Neuron (in vitro differentiated cells): ENCODE results near the gene ATOSA.
A peak's percentile ranks its signal among the peaks of the same experiment; 100 is the strongest.

ENCODE experiments used
- H2AFZ ChIP-seq: one replicate; pipeline ENCODE4 v1.6.1; 2013; ENCODE audit warnings: low read depth, mild to moderate bottlenecking, inconsistent platforms, low read length, moderate library complexity
- H3K27me3 ChIP-seq: one replicate; pipeline ENCODE4 v1.6.1; 2013; ENCODE audit warnings: low read length; ENCODE audit not compliant: insufficient read depth
- H3K36me3 ChIP-seq: one replicate; pipeline ENCODE4 v1.6.1; 2013; ENCODE audit warnings: low read length; ENCODE audit not compliant: insufficient read depth
- H3K4me1 ChIP-seq: one replicate; pipeline ENCODE4 v1.6.1; 2013; ENCODE audit warnings: low read length; ENCODE audit not compliant: insufficient read depth
- H3K4me3 ChIP-seq: 2 replicates; pipeline ENCODE4 v1.5.1; 2013; ENCODE audit warnings: mild to moderate bottlenecking, low read length, moderate library complexity
- H3K9me3 ChIP-seq: one replicate; pipeline ENCODE4 v1.6.1; 2013; ENCODE audit warnings: low read length

Gene ATOSA

DNA sequence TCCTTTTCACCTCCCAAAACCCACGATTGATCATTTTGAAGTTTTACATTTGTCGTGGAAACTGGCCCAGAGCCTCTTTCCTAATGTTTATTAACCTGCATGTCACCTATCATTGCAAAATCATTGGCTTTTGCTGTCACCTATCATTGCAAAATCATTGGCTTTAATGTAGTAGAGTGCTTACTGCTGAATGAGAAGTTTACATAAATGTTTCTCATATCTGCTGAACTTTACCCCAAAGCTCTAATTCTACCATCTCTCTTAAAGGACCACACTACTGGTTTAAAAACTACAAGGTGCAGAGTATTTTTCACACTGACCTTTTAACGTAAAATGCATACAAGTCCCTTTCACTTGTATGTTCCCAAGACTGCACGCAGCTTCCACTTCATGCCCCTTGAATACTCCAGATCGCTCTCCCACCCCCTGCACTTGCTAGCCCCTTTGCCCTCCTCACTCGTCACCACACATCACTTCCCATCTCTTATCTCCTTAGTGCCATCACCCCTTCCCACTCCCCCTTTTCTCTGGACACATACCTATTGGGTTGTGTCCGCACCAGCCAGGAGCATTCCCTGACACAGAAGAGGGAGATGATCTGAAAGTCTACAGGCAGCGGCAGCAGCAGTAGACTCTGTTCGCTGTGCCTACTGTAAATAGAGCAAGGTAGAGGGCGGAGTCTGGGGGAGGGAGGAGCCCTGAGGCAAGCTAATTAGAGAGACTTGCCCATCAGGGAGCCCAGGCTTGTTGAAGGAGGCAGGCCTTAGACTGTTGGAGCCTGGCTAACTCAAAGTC is 30.2 kb upstream of the ATOSA start:
- Histone ChIP-seq H3K27me3 (no peaks in the 10 kb centered on the region), H3K36me3 (no peaks in the 10 kb centered on the region), H3K4me3 (no peak overlapping the region), H2AFZ (no peak overlapping the region), H3K9me3 (no peaks in the 10 kb centered on the region), H3K4me1 (peaks cover 9% of the 10 kb centered on the region)

DNA sequence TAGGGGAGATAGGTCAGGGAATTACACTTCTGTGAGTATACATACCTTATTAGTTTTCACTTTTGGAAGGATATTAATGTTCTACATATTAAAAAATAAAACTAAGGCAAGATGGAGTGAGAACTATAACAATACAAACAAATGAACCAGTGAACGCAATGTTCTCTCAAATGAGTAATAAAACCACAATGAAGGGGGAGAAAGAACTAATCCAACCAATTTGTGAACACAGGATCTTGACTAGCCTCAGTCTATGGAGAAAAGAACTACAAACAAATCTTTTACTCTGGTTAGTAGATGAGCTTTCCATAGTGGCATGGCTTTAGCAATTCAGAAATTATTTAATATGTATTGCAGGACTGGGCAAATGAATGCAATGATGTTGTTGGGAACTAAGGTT is 26.9 kb upstream of the ATOSA start:
- Histone ChIP-seq H3K4me3 (no peak overlapping the region), H3K36me3 (no peaks in the 10 kb centered on the region), H3K9me3 (no peaks in the 10 kb centered on the region), H2AFZ (no peak overlapping the region), H3K27me3 (no peaks in the 10 kb centered on the region), H3K4me1 (peaks cover 2% of the 10 kb centered on the region)

DNA sequence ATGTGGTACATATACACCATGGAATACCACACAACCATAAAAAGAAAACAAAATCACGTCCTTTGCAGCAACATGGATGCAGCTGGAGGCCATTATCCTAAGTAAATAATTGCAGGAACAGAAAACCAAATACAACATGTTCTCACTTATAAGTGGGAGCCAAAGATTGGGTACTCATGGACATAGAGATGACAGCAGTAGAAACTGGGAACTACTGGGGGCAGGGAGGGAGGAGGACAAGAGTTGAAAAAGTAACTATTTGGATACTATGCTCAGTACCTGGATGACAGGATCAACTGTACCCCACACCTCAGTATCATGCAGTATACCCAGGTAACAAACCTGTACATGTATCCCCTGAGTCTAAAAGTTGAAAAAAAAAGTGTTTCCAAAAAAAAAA is 23.2 kb upstream of the ATOSA start:
- Histone ChIP-seq H3K36me3 (no peaks in the 10 kb centered on the region), H3K27me3 (no peaks in the 10 kb centered on the region), H3K9me3 (no peaks in the 10 kb centered on the region), H2AFZ (no peak overlapping the region), H3K4me1 (no peaks in the 10 kb centered on the region), H3K4me3 (no peak overlapping the region)

DNA sequence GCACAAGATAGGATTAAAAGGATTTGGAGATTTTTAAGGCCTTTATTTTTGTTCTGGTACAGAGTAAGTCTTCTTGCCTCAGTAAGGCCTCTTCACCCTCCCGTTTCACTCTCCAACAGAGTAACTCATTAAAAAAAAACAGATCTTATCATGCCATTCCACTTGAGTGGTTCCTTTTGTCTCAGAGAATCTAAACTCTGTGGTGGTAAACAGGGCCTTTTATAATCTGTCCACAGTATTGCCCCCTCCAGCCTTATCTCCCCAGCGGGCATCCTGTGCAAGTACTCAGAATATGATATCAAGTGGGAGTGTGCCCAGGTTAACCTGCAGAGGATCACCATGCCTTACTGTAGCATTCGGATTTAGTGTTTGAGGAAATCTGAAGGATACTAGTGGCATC is 20.3 kb upstream of the ATOSA start:
- Histone ChIP-seq H2AFZ (no peak overlapping the region), H3K27me3 (no peaks in the 10 kb centered on the region), H3K9me3 (no peaks in the 10 kb centered on the region), H3K4me3 (no peak overlapping the region), H3K4me1 (no peaks in the 10 kb centered on the region), H3K36me3 (no peaks in the 10 kb centered on the region)

DNA sequence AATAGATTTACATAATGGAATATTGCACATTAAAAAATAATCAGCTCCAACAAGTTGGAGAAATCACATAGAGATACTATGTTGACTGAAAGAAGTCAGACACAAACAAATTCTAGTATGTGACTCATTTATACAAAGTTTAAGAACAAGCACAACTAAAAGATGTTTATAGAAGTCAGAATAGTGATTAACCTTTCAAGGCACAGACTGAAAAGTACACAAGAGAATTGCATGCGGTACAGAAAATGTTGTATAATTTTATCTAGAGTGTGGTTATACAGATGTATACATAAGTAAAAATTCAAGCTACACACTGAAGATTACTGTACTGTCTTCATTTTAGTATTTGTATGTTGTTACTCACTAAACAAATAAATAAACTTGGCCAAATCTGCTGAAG is 19.3 kb upstream of the ATOSA start:
- H2AFZ ChIP-seq: no peak overlapping the region
- no peaks in the 10 kb centered on the region for H3K36me3 ChIP-seq
- H3K27me3 ChIP-seq: no peaks in the 10 kb centered on the region
- H3K4me1 ChIP-seq: no peaks in the 10 kb centered on the region
- H3K9me3 ChIP-seq: no peaks in the 10 kb centered on the region
- no peak overlapping the region for H3K4me3 ChIP-seq

DNA sequence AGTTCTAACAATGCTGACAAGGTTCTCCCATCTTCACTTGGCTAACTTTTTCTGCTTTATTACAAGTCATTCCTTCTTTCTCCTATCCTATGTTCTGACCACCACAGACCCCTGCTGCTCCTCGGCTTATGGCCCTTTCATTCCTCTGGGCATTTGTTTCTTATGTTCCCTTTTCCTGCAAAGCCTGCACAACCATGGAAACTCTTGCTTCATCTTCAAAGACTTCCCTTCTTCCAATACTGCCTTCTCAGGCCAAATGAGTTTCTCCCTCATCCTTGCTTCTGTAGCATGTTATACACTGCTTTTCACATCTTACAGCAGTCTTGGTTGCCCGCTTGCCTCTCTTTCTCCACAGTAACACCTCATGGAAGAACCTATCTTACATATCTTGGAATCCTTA is 17.9 kb upstream of the ATOSA start:
- no peaks in the 10 kb centered on the region for H3K4me1 ChIP-seq
- no peak overlapping the region for H2AFZ ChIP-seq
- H3K36me3 ChIP-seq: no peaks in the 10 kb centered on the region
- no peaks in the 10 kb centered on the region for H3K27me3 ChIP-seq
- H3K9me3 ChIP-seq: no peaks in the 10 kb centered on the region
- no peak overlapping the region for H3K4me3 ChIP-seq

DNA sequence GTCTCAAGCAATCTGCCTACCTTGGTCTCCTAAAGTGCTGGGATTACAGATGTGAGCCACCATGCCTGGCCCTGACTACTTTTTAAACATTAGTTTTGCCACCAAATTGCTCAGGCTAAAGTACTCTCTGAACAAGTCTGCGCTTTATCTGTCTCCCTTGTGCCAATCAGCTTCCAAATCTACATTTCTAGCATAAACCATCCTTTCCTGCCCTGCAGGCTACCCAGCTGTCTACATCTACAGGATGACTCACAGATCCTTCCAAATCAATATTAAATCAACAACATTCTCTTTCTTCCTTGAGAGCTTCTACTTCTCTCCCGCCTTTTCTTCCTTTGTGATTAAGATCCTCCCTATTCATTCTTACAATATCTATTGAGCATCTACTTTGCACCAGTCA is 16.0 kb upstream of the ATOSA start:
- H3K9me3 ChIP-seq: no peaks in the 10 kb centered on the region
- no peak overlapping the region for H2AFZ ChIP-seq
- no peaks in the 10 kb centered on the region for H3K4me1 ChIP-seq
- no peaks in the 10 kb centered on the region for H3K27me3 ChIP-seq
- no peak overlapping the region for H3K4me3 ChIP-seq
- H3K36me3 ChIP-seq: no peaks in the 10 kb centered on the region

DNA sequence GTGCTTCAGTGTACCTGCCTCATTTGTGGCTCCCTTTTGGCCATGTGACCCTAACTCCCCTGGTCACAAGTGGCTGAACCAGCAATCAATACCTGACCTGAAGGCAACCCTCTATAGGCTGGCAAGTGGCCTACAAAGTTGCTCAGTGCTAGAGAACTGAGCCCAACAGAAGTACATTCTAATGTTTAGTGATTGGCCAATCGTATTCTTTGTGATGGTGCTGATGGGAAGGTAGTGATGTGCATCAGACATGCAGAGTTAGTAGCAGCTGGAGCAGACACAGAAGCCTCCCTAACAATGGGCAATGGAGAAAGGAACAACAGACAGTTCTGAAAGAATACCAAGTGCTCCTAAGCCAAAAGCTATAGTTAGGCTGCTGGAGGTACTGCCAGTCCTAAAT is 10.4 kb upstream of the ATOSA start:
- no peaks in the 10 kb centered on the region for H3K36me3 ChIP-seq
- no peak overlapping the region for H3K4me3 ChIP-seq
- no peak overlapping the region for H2AFZ ChIP-seq
- H3K27me3 ChIP-seq: no peaks in the 10 kb centered on the region
- H3K4me1 ChIP-seq: no peaks in the 10 kb centered on the region
- H3K9me3 ChIP-seq: no peaks in the 10 kb centered on the region

DNA sequence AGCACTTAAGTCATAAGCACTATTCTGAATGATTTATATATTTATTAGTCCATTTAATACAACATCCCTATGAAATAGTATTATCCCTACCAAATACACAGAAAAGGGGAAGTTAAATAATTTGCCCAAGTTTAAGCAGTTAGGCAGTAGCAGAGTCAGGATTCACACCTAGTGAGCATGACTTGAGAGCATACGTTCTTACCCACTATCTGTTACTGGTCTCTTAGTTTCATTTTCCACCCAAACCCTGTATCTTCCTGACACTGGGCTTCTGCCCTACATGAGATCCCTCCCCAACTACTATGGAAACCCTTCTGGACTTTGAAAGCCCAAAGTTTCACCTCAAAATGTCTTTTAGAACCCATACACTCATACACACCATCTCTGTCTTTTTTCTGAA is 4.4 kb upstream of the ATOSA start:
- no peak overlapping the region for H2AFZ ChIP-seq
- peaks cover 10% of the 10 kb centered on the region for H3K27me3 ChIP-seq
- H3K4me3 ChIP-seq: no peak overlapping the region
- no peaks in the 10 kb centered on the region for H3K9me3 ChIP-seq
- H3K4me1 ChIP-seq: peaks cover 4% of the 10 kb centered on the region
- no peaks in the 10 kb centered on the region for H3K36me3 ChIP-seq

DNA sequence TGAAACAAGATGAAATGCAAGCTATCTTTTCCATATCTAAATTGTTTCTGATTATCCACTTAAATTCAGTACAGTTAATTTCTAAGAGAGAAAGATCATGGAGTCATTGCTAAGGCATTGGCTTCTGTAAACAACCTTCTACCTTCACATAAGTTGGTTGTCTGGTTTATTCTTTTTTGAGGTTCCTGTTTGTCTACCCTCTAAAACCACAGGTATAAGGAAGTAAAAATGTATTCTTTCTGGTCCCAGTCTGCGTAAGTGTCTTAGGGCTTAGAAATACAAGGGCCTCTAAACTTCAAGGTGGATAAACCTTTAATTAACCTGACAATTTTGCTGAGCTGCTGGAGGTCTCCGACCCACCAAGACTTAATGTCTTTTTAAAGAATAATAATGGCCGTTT is 3.6 kb upstream of the ATOSA start:
- H3K4me1 ChIP-seq: peaks cover 4% of the 10 kb centered on the region
- H3K36me3 ChIP-seq: no peaks in the 10 kb centered on the region

DNA sequence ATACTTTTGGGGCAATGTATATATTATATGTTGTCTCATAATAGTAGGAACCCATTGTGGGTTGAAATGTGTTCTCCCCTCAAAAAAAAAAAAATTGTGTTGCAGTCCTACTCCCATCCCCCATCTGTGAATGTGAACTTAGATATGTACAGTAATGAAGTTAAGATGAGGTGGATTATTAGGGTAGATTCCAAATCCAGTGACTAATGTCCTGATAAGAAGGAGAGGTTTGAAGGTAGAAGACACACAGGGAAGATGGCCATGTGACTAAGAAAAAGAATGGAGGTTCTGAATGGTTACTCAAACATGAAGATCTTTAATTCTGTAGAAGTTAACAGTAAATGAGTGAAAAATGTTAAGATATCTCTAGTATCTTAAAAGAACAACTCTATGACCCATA is 3.0 kb upstream of the ATOSA start:
- no peaks in the 10 kb centered on the region for H3K36me3 ChIP-seq
- H3K9me3 ChIP-seq: no peaks in the 10 kb centered on the region
- H3K27me3 ChIP-seq: peaks cover 10% of the 10 kb centered on the region
- no peak overlapping the region for H2AFZ ChIP-seq
- H3K4me3 ChIP-seq: no peak overlapping the region
- H3K4me1 ChIP-seq: peaks cover 9% of the 10 kb centered on the region

More for the DNA sequence above, 3.6 kb upstream of the ATOSA start:
- Histone ChIP-seq H3K4me3 (no peak overlapping the region), H3K9me3 (no peaks in the 10 kb centered on the region), H2AFZ (no peak overlapping the region), H3K27me3 (peaks cover 10% of the 10 kb centered on the region)

DNA sequence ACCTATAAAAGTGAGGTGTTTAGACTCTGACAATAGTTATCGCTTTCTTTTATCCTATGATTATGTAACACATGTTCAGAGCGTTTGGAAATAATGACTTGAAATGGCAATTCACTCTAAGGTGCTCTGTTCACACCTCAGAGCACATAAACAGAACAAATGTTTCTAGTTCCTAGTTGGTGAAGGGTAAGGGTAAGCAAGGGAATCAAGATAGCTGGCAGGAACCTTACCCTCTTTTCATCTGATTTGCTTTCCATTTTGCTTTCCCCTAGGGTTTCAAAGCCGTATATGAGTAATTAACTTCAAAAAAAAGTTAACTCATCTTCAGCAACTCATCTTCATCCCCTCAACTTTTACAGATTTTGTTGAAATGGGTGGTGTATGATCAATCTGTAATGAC is 2.3 kb upstream of the ATOSA start:
- H3K4me3 ChIP-seq: no peak overlapping the region
- H3K9me3 ChIP-seq: no peaks in the 10 kb centered on the region
- no peaks in the 10 kb centered on the region for H3K36me3 ChIP-seq
- H3K4me1 ChIP-seq: peaks cover 16% of the 10 kb centered on the region
- H3K27me3 ChIP-seq: peaks cover 10% of the 10 kb centered on the region
- no peak overlapping the region for H2AFZ ChIP-seq

DNA sequence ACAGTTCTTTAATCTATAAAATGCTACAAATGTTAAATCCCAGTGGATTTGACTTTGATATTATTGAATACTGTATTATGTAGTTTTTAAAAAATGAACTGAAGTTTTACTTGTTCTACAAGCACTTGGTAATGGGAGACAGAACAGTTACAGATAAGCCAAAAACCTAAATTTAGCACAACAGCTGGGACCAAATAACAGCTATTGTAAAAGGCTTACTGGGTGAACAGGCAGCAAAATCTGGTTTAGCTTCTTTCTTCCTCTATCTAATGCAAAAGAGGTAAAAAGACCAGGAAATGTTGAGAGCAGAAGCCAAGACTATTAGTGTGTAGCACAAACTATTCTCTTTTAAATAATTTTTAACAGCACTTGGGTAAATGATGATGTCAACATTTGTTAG is 1.6 kb upstream of the ATOSA start:
- no peaks in the 10 kb centered on the region for H3K9me3 ChIP-seq
- peaks cover 10% of the 10 kb centered on the region for H3K27me3 ChIP-seq
- H3K36me3 ChIP-seq: no peaks in the 10 kb centered on the region
- H3K4me3 ChIP-seq: no peak overlapping the region
- H3K4me1 ChIP-seq: peaks cover 19% of the 10 kb centered on the region
- H2AFZ ChIP-seq: no peak overlapping the region

DNA sequence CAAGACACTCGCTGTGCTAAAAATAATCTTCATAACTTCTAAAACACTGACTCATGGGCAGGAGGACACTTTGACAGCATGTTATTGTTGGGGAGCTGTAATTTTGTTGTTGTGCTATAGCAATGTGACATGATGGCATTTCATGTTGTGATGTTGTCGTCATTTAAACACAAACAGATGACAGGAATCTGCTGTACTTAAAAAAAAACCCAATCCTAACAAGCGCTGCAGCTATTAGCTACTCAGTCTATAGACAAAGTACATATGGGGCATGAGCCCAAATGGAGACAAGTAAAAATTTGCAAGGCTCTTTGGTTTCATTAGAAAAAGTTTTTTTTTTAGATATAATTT is 828 bp upstream of the ATOSA start:
- Histone ChIP-seq H3K27me3 (peaks cover 10% of the 10 kb centered on the region), H2AFZ (peak overlapping the region; percentile 96), H3K36me3 (no peaks in the 10 kb centered on the region), H3K4me1 (peaks cover 19% of the 10 kb centered on the region), H3K9me3 (no peaks in the 10 kb centered on the region), H3K4me3 (peak overlapping the region; percentile 73)
